ENCODE results near the gene CORO7. TPM values are rescaled to one million over a fixed set of nuclear protein-coding genes. Genes with fewer than 3 reads are reported as not detected.
"Not testable (repeated sequence)": the region's sequence is repeated elsewhere in the genome, so short reads cannot be mapped to it uniquely, and the experiment has no call there.

CORO7 gene
- total RNA-seq, 1 donor from 2014 or later, result 11.9 TPM

DNA sequence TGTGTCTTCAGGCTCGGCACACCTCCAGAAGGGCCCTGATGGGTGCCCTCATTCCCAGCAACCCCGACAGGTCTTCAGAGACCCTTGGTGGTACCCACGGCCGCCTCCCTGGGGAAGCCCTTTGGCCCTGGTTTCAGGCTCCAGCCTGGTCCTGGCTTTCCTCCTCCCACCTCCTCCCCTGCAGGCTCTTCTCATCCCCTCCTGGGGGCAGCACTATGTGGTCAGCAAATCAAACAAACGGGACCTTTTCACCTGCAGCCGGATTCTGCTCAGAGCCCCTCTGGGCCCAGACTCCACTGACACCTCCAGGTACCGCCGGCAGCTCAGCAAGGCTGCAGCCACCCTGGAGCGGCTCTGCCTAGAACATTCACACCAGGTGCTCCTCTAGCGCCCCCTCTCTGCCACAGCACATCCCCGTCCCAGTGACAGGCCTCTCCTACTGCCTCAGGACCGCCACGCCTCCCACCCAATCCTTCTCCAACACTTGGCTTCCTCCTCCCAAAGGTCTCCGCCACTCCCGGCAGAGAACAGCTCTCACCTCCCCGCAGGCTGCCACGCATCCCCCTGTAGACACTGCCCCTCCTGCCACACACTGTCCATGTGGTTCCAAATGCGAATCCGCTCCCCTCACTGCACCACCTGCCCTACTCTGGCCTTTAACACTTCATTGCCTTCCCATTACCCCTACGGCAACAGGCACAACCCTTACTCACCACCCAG is 12.0 kb downstream of the CORO7 start:
- intact Hi-C loops (cut with DNase I), result loop anchor here (5.0 kb wide), 1 partner anchor 202 kb away; no protein-coding TSS in a partner anchor
- DNase-seq (ENCODE audit: low spot score), result no peak

GRCh38 chr16:4403133-4403949 is 13.1 kb downstream of the CORO7 start:
- intact Hi-C loops (cut with DNase I), result loop anchor here (2.0 to 5.0 kb wide), 2 partner anchors 115 to 201 kb away; no protein-coding TSS in a partner anchor
- no peak for DNase-seq (ENCODE audit: low spot score)

DNA sequence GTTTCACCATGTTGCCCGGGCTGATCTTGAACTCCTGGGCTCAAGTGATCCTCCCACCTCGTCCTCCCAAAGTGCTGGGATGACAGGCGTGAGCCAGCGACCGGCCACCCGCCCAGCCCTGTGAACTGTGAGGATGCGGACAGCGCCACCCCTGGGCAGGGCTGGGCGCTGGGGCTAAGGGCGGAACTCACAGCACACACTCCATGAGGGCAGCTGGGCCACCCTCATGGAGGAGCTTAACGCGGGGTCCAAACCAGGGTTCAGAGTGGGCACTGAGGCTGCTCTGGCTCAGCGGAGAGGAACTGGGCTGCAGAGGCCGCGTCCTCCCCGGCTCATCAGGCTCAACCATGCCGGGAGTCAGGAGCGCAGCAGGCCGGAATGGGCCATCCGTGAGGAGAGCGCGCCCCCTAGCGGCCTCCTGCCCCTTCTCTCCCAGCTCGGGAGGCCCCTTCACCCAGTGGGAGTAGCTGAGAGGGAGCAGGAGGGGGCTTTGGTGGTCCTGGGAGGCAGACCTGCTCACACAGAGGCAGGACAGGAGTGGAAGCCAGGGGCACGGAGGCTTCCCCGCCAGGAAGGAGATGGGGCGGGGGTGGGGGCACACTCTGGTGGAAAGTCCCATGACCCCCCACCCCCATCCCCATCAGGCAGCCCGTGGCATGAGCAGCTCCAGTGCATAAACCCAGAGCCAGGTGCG is 13.8 kb downstream of the CORO7 start:
- intact Hi-C loops (cut with DNase I), result loop anchor here (2.0 to 5.0 kb wide), 2 partner anchors 114 to 200 kb away; no protein-coding TSS in a partner anchor
- DNase-seq (ENCODE audit: low spot score), result peak; percentile 93

DNA sequence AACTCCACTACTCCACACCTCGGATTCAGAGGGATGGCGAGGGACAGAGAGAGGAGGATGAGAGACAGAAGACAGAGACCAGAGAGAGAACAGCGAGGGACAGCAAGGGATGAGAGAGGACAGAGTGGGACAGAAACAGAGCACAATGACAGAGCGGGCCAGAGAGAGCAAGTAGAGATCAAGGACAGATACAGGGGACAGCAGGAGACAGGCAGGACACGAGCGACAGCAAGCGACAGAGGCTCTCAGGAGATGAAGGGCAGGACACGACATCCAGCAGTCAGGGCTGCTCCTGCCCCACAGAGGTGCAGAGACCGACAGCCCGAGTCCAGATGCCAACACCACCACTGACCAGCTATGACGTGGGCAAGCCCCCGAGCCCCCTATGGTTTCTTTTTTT is 14.9 kb downstream of the CORO7 start:
- intact Hi-C loops (cut with DNase I), result loop anchor here (1.0 to 5.0 kb wide), 2 partner anchors 42 to 199 kb away; no protein-coding TSS in a partner anchor
- no peak for DNase-seq (ENCODE audit: low spot score)

DNA sequence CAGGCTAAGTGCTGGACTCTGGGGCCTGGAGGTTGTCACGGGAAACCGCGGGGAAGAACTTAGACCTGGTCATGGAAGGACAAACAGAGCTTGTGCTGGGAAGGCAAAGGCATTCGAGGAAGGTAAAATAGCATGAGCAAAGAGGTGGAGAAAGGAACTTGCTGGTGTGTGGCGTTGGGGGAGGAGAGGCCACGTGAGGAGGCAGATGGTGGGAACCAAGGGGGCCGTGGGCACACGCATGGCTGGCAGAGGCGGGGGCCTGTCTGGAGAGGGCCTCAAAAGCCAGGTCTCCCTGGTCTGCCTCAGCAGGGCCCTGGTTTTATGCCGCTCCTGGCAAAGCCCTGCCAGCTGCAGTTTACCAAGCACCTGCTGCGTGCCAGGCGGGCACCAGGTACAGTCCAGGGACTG is 15.3 kb downstream of the CORO7 start:
- DNase-seq (ENCODE audit: low spot score), result no peak
- intact Hi-C loops (cut with DNase I), result loop anchor here (1.0 to 5.0 kb wide), 2 partner anchors 42 to 199 kb away; no protein-coding TSS in a partner anchor

DNA sequence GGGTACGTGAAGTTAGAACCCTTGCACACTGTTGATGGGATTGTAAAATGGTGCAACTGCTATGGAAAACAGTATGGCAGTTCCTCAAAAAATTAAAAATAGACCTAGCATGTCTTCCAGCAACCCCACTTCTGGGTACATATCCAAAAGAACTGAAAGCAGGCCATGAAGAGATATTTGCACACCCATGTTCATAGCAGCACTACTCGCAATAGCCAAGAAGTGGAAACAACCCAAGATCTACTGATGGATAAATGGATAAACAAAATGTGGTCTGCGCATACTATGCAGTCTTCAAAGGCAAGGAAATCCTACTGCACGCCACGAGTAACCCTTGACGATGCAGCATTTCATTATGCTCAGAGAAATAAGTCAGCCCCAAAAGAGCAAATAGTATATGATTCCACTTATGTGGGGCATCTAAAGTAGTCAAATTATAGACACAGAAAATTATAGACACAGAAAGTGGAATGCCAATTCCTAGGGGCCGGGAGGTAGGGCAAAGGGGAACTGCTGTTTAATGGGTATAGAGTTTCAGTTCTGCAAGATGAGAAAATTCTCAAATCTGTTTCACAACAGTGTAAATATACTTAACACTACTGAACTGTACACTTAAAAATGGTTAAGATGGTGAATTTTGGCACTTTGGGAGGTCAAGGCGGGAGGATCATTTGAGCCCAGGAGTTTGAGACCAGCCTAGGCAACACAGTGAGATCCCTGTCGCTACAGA is 17.2 kb downstream of the CORO7 start:
- intact Hi-C loops (cut with DNase I), result no loop called here
- DNase-seq (ENCODE audit: low spot score), result no peak

GRCh38 chr16:4395055-4395726 is 21.2 kb downstream of the CORO7 start:
- intact Hi-C loops (cut with DNase I), result no loop called here
- no peak for DNase-seq (ENCODE audit: low spot score)

- intact Hi-C loops (cut with DNase I); DNase-seq (ENCODE audit: low spot score): not testable (repeated sequence)
These were observed 22.5 kb downstream of the CORO7 start for GRCh38 chr16:4393850-4394249.

DNA sequence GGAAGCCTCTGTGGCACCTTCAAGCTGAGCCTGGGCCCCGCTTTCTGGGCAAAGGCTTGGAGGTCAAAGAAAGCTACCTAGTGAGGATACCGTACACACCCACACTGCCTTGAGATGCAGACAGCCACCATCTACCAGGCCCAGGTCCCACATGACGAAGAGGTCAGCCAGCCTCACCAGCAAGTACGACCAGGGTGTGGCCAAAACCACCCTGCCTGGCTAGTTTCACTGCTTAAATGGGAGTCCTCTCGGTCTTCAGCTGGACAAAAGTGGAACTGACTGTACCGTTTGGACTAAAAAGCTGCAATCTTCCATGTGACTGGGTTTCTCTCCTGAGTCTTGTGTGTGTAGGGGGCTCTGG is 23.2 kb downstream of the CORO7 start:
- intact Hi-C loops (cut with DNase I), result no loop called here
- no peak for DNase-seq (ENCODE audit: low spot score)

DNA sequence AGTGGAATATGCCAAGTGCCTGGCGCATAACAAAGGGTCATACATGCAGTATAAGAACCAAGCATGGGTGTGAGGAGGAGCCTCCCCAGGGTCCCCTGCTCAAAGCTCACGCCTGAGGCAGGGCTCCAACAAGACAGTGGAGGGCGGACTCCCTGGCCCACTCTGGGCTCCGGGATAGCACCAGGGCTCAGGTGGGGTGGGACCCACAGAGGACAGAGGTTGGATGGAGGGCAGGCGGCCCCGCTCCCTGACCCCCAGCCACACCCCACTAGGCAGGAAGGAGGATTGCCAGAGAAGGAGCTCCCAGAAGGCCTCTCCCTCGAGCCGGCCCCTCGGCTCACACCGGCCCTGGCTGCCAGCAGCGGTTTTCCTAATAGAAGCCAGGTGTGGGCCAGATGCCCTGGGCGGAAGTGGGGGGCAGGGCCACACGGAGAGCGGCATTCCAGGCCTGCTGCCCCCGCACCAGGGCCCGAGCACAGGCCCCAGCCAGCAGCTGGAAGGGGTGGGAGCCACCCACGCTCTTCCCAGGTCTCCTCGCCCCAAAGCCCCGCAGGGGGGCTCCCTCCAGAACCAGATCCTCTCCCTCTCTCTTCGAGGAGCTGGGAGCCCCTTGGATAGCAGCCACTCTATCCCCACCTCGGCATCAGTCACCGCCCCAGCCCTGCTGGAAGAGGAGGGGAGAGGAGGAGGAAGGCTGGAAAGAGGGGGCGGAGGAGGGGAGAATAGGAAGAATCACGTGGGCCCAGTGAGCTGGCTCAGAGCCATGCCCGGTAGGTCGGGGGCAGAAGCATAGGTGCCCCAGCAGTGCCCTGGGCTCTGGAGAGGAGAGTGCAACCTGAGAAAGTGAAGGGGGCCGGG is 23.8 kb downstream of the CORO7 start:
- no peak for DNase-seq (ENCODE audit: low spot score)

GRCh38 chr16:4391631-4392381 is 24.6 kb downstream of the CORO7 start:
- intact Hi-C loops (cut with DNase I), result no loop called here
- DNase-seq (ENCODE audit: low spot score), result no peak

More for the DNA sequence above, 23.8 kb downstream of the CORO7 start:
- intact Hi-C loops (cut with DNase I), result no loop called here

GRCh38 chr16:4390266-4391260 is 25.8 kb downstream of the CORO7 start:
- DNase-seq (ENCODE audit: low spot score), result no peak
- intact Hi-C loops (cut with DNase I), result no loop called here

DNA sequence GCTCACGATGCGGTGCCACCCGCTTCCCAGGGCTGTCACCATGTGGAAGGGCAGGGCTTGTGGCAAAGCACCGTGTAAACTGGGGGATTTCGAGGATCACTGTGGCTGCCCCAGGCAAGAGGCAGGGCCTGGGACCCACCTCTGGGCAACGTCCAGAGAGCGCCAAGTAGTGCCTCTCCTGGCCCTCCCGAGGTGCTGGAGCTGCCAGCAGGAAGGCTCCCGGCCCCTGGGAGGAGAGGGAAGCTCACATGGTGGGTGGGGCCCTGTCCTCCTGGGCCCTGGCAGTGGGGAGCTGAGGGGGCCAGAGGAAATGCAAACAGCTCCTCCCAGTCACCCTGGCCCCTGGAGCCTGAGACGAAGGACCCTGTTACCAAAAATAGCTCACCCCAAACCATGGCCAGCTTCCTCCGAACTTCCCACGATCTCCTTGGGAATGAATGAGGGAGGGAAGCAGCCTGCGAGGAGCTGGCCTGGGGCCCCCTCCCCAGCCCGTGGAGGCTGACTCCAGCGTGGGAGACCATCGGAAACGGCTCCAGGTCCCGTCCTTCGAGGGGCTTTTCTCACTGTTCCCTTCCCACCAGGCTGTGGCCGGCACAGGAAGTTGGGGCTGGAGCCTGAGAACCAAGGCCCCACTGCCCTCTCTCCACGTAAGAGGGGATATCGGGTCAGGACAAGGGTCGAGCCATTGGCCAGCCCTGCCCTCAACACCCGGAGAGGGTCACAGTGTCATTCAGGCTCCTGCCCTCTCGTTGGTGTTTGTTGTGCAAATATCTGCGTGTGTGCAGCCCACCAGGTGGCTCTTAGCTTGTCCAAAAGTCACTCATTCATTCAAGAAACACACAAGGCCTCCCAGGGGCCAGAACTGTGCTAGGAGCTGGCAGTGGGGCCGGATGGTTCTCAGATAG is 27.1 kb downstream of the CORO7 start:
- no peak for DNase-seq (ENCODE audit: low spot score)
- intact Hi-C loops (cut with DNase I), result no loop called here

- DNase-seq (ENCODE audit: low spot score), result no peak
These were observed 27.9 kb downstream of the CORO7 start for GRCh38 chr16:4388271-4389021.

More at GRCh38 chr16:4388271-4389021, 27.9 kb downstream of the CORO7 start:
- intact Hi-C loops (cut with DNase I), result no loop called here
